MM.1S (cell line): ENCODE data around the gene THRAP3.

Experiments used
- DNase-seq: peaks from one replicate; pipeline ENCODE4 v3.0.0-alpha.2; 2015
- H2AFZ ChIP-seq: fragments of 300-600 bp; sonication (generic); 2 replicates; pipeline ENCODE4 v1.6.0; 2016; ENCODE audit warnings: antibody characterized with exemption, low read length
- H3F3A ChIP-seq: fragments of 300-600 bp; sonication (generic); 2 replicates; pipeline ENCODE4 v1.6.1; 2016; ENCODE audit warnings: mild to moderate bottlenecking, antibody characterized with exemption, low read length, moderate library complexity, mixed read lengths; ENCODE audit not compliant: insufficient read depth
- H3K27ac ChIP-seq: fragments of 300-600 bp; sonication (generic); 2 replicates; pipeline ENCODE4 v1.5.1; 2016; ENCODE audit warnings: mild to moderate bottlenecking, low read length
- H3K27me3 ChIP-seq: fragments of 300-600 bp; sonication (generic); replicated peaks from 2 replicates; pipeline ENCODE4 v1.6.0; 2016; ENCODE audit warnings: low read length; ENCODE audit not compliant: insufficient read depth
- H3K36me3 ChIP-seq: fragments of 300-600 bp; sonication (generic); replicated peaks from 2 replicates; pipeline ENCODE4 v1.6.1; 2016; ENCODE audit warnings: mild to moderate bottlenecking, low read length, mixed read lengths; ENCODE audit not compliant: insufficient read depth
- H3K4me1 ChIP-seq: fragments of 300-600 bp; sonication (generic); 2 replicates; pipeline ENCODE4 v1.6.1; 2016; ENCODE audit warnings: low read length, mixed read lengths
- H3K4me2 ChIP-seq: fragments of 300-600 bp; sonication (generic); 2 replicates; pipeline ENCODE4 v1.6.0; 2016; ENCODE audit warnings: low read depth, low read length
- H3K4me3 ChIP-seq: fragments of 300-600 bp; sonication (generic); 2 replicates; pipeline ENCODE4 v1.5.1; 2016; ENCODE audit warnings: low read length, mixed read lengths
- H3K79me2 ChIP-seq: fragments of 300-600 bp; sonication (generic); 2 replicates; pipeline ENCODE4 v1.6.1; 2016; ENCODE audit warnings: mixed run types, low read length, mixed read lengths
- H3K9ac ChIP-seq: fragments of 300-600 bp; sonication (generic); 2 replicates; pipeline ENCODE4 v1.6.1; 2016; ENCODE audit warnings: low read length, mixed read lengths
- H3K9me2 ChIP-seq: fragments of 300-600 bp; sonication (generic); replicated peaks from 2 replicates; pipeline ENCODE4 v1.6.1; 2016; ENCODE audit warnings: mild to moderate bottlenecking, low read length, mixed read lengths; ENCODE audit not compliant: insufficient read depth
- H3K9me3 ChIP-seq: fragments of 300-600 bp; sonication (generic); replicated peaks from 2 replicates; pipeline ENCODE4 v1.6.1; 2016; ENCODE audit warnings: mild to moderate bottlenecking, low read length, mixed read lengths; ENCODE audit not compliant: insufficient read depth
- H4K20me1 ChIP-seq: fragments of 300-600 bp; sonication (generic); 2 replicates; pipeline ENCODE4 v1.6.1; 2016; ENCODE audit warnings: mild to moderate bottlenecking, low read length, moderate library complexity, mixed read lengths; ENCODE audit not compliant: insufficient read depth
- CTCF ChIP-seq: fragments of 300-600 bp; sonication (generic); IDR thresholded peaks from 2 replicates; pipeline ENCODE4 v1.5.1; 2016; ENCODE audit warnings: antibody characterized with exemption, low read length, mixed read lengths
- EZH2 ChIP-seq: fragments of 300-600 bp; sonication (generic); optimal IDR thresholded peaks from 2 replicates; pipeline ENCODE3; 2017; ENCODE audit warnings: low read depth, mild to moderate bottlenecking, antibody characterized with exemption, low read length, mixed read lengths
- EZH2phosphoT487 ChIP-seq: fragments of 300-600 bp; sonication (generic); IDR thresholded peaks from 2 replicates; pipeline ENCODE4 v1.6.1; 2018; ENCODE audit warnings: antibody characterized with exemption, low read length

The THRAP3 gene

GRCh38 chr1:36343651-36344394, 119.6 kb downstream of the THRAP3 start:
- no peak overlapping the region for H3K27ac ChIP-seq
- H3K9me2 ChIP-seq, result no peaks in the 10 kb centered on the region
- H4K20me1 ChIP-seq, result no peaks in the 10 kb centered on the region
- H3K27me3 ChIP-seq, result no peaks in the 10 kb centered on the region
- no peak overlapping the region for H3K9ac ChIP-seq
- H3K4me2 ChIP-seq, result no peak overlapping the region
- H3K79me2 ChIP-seq, result no peaks in the 10 kb centered on the region
- DNase-seq, result no peak
- H3K4me1 ChIP-seq, result no peaks in the 10 kb centered on the region
- no peaks in the 10 kb centered on the region; the same call in 1 of the 2 replicates for H3K36me3 ChIP-seq
- H2AFZ ChIP-seq, result no peak overlapping the region
- TF ChIP-seq CTCF, result no peak
- TF ChIP-seq EZH2, result no peak
- no peak for TF ChIP-seq EZH2phosphoT487
- H3K9me3 ChIP-seq, result no peaks in the 10 kb centered on the region
- no peak overlapping the region for H3K4me3 ChIP-seq
- H3F3A ChIP-seq, result no peaks in the 10 kb centered on the region

- Histone ChIP-seq H3K9me2 (no peaks in the 10 kb centered on the region), H3K4me3 (no peak overlapping the region), H3K4me1 (no peaks in the 10 kb centered on the region), H3F3A (no peaks in the 10 kb centered on the region), H4K20me1 (no peaks in the 10 kb centered on the region), H3K9me3 (no peaks in the 10 kb centered on the region), H3K4me2 (no peak overlapping the region), H2AFZ (no peak overlapping the region), H3K36me3 (no peaks in the 10 kb centered on the region; the same call in 1 of the 2 replicates), H3K27me3 (no peaks in the 10 kb centered on the region), H3K9ac (no peak overlapping the region), H3K27ac (no peak overlapping the region), H3K79me2 (no peaks in the 10 kb centered on the region)
- DNase-seq, result no peak
- no peak for TF ChIP-seq EZH2
- TF ChIP-seq EZH2phosphoT487, result no peak
- TF ChIP-seq CTCF, result no peak
Measured at GRCh38 chr1:36344395-36344680, 120.1 kb downstream of the THRAP3 start.

GRCh38 chr1:36345353-36345752, 121.1 kb downstream of the THRAP3 start:
- Histone ChIP-seq H3K4me1 (no peaks in the 10 kb centered on the region), H3K4me3 (no peak overlapping the region), H3K79me2 (no peaks in the 10 kb centered on the region), H3K9me3 (no peaks in the 10 kb centered on the region), H3F3A (no peaks in the 10 kb centered on the region), H3K9ac (no peak overlapping the region), H3K27me3 (no peaks in the 10 kb centered on the region), H3K9me2 (no peaks in the 10 kb centered on the region), H3K4me2 (no peak overlapping the region), H3K36me3 (no peaks in the 10 kb centered on the region; the same call in 1 of the 2 replicates), H4K20me1 (no peaks in the 10 kb centered on the region), H2AFZ (no peak overlapping the region), H3K27ac (no peak overlapping the region)
- no peak for DNase-seq
- TF ChIP-seq EZH2 (no peak), CTCF (no peak), EZH2phosphoT487 (no peak)
